Spinal cord (tissue), 10 donors: ENCODE measurements around the gene NPAS3. TPM values are rescaled to one million over a fixed set of nuclear protein-coding genes. Genes with fewer than 3 reads are reported as not detected.

ENCODE experiments used
- DNase-seq, 6 donors: peaks; one replicate each; pipeline versions ENCODE4 v3.0.0 to v3.0.0-alpha.2; 2013 to 2015; ENCODE audit warnings: low spot score in 6 of 6, low read depth in 4 of 6
- H3K27ac ChIP-seq: one replicate; pipeline ENCODE4 v1.5.1; 2013; ENCODE audit warnings: low read depth, low read length, control low read depth
- H3K27me3 ChIP-seq: one replicate; pipeline ENCODE4 v1.6.1; 2013; ENCODE audit warnings: low read length; ENCODE audit not compliant: control insufficient read depth, insufficient read depth
- H3K36me3 ChIP-seq: one replicate; pipeline ENCODE4 v1.6.1; 2013; ENCODE audit warnings: low read length; ENCODE audit not compliant: control insufficient read depth, insufficient read depth
- H3K4me1 ChIP-seq: one replicate; pipeline ENCODE4 v1.6.1; 2013; ENCODE audit warnings: low read length; ENCODE audit not compliant: control insufficient read depth, insufficient read depth
- H3K4me3 ChIP-seq: one replicate; pipeline ENCODE4 v1.5.1; 2013; ENCODE audit warnings: low read depth, low read length, control low read depth
- H3K9me3 ChIP-seq: one replicate; pipeline ENCODE4 v1.6.1; 2013; ENCODE audit warnings: low read length; ENCODE audit not compliant: control insufficient read depth, insufficient read depth
- WGBS: methylation state at CpG from one replicate; pipeline ENCODE4 v1.1.5; 2013; ENCODE audit warnings: missing lambda C conversion rate; ENCODE audit not compliant: insufficient coverage; 5-methylcytosine and 5-hydroxymethylcytosine counted together
- polyA plus RNA-seq, 2 donors: library from polyadenylated mRNA; unstranded; fragments of 120-200 nt; gene quantifications; one replicate each; pipeline ENCODE4 v1.2.1, GENCODE V29; 2013; ENCODE audit not compliant: insufficient read length in 2 of 2
- total RNA-seq, 2 donors: library from RNA; depleted of rRNA in 1 of 2; stranded (reverse); fragments of 120-200 nt in 1 of 2; fragments of >200 nt in 1 of 2; gene quantifications; one replicate each; pipeline versions ENCODE4 v1.2.3 to v1.2.4, GENCODE V29; 2013 to 2014
- donor health status: healthy.

Gene NPAS3
- total and polyA plus RNA-seq, 4 donors: 23.2 to 77.3 (median 50.8) TPM

DNA sequence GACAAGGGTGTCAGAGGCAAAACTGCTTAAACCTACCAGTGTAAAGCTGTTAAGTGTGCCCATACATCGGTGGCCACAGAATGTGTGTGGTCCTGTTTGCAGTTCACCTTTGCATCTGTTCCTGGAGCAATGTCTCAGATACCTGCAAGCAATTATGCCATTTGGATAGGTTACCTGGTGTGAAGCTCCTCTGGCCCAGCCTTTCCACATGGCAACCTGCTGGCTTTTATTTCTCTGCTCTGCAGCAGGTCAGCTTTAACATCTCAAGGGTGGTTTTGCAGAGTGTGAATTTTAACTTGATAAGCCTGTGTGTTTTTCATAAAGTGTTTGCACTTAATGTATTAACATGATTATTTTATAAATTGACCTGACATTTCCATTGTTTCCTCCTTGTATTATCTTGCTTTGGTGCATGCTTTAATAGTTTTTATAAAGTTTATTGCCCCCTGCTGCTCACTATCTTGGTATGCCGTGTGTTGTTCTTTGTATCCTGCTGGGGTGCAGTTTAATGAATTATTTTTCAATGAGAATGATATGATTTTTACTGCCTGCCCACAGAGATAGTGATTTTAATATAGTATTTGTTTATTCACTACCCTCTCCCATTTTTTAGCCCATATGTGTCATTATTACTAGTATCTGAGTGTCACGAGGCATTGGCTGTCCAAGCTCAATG lies 403.8 kb downstream of the NPAS3 start:
- no peaks in the 10 kb centered on the region for H3K36me3 ChIP-seq
- H3K27me3 ChIP-seq: no peaks in the 10 kb centered on the region
- DNase-seq: peak in 1 of 6 donors; percentile 66
- no peaks in the 10 kb centered on the region for H3K4me1 ChIP-seq
- peaks cover 5% of the 10 kb centered on the region for H3K9me3 ChIP-seq
- 57% methylated on average over 1 of the region's 3 CpGs for WGBS
- H3K4me3 ChIP-seq: no peak overlapping the region
- H3K27ac ChIP-seq: no peak overlapping the region

- Histone ChIP-seq H3K27ac (no peak overlapping the region), H3K36me3 (no peaks in the 10 kb centered on the region), H3K4me1 (no peaks in the 10 kb centered on the region), H3K9me3 (peaks cover under 1% of the 10 kb centered on the region), H3K4me3 (no peak overlapping the region), H3K27me3 (no peaks in the 10 kb centered on the region)
- no CpG with 5 or more reads among the region's 3 CpGs for WGBS
- DNase-seq: no peak
These were observed 404.3 kb downstream of the NPAS3 start for GRCh38 chr14:33343016-33343415.

DNA sequence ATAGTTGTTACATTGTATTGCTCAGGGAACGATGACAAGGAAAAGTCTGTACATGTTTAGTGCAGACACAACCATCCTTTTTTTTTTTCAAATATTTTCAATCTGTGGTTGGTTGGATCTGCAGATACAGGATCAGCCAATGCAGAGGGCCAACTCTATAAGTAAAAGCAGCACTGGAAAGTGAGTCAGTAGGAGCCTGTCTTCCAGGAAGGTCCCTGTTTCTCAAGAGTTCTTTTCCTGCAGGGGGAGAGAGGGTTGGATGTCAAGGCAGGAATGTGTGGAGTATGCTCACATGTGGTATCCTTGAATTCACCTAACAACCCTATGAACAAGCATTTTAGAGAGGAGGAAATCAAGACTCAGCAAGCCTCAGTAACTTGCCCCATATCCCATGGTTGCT lies 409.1 kb downstream of the NPAS3 start:
- H3K4me1 ChIP-seq: no peaks in the 10 kb centered on the region
- H3K36me3 ChIP-seq: no peaks in the 10 kb centered on the region
- no peaks in the 10 kb centered on the region for H3K9me3 ChIP-seq
- DNase-seq: no peak
- H3K27ac ChIP-seq: no peak overlapping the region
- no peak overlapping the region for H3K4me3 ChIP-seq
- H3K27me3 ChIP-seq: peaks cover 2% of the 10 kb centered on the region
- WGBS: no CpG with 5 or more reads among the region's 1 CpG

DNA sequence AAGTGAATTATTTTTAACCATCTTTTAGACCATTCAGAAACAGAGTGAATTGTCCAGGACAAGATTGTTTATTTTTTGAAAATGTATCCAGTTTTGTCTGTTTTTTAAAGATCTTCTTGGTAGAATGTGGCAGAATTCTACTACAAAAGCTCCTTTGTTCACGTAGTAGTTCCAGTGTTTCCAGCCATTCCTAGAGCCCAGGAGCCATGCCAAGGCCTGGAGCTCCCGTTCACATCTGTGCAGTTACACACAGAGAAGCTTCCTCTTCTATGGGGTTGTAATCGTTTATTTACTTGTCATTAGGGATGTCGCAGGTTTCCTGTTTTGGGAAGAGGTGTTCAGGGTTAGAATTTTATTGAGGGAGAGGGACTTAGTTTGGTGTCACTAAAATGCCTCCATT lies 409.8 kb downstream of the NPAS3 start:
- 64% methylated on average over 2 of the region's 4 CpGs for WGBS
- H3K9me3 ChIP-seq: no peaks in the 10 kb centered on the region
- no peaks in the 10 kb centered on the region for H3K36me3 ChIP-seq
- H3K27ac ChIP-seq: no peak overlapping the region
- no peaks in the 10 kb centered on the region for H3K4me1 ChIP-seq
- H3K4me3 ChIP-seq: no peak overlapping the region
- DNase-seq: no peak
- H3K27me3 ChIP-seq: peaks cover 2% of the 10 kb centered on the region

GRCh38 chr14:33349871-33350270 lies 411.2 kb downstream of the NPAS3 start:
- WGBS: 35% methylated on average over 5 of the region's 10 CpGs
- Histone ChIP-seq H3K27me3 (peaks cover 2% of the 10 kb centered on the region), H3K4me3 (no peak overlapping the region), H3K36me3 (no peaks in the 10 kb centered on the region), H3K9me3 (no peaks in the 10 kb centered on the region), H3K27ac (no peak overlapping the region), H3K4me1 (no peaks in the 10 kb centered on the region)
- DNase-seq: peak in 2 of 6 donors; percentile 56 to 77

- peak in 2 of 6 donors; percentile 14 to 73 for DNase-seq
- no peaks in the 10 kb centered on the region for H3K9me3 ChIP-seq
- peaks cover 2% of the 10 kb centered on the region for H3K27me3 ChIP-seq
- H3K36me3 ChIP-seq: no peaks in the 10 kb centered on the region
- no peak overlapping the region for H3K27ac ChIP-seq
- no peaks in the 10 kb centered on the region for H3K4me1 ChIP-seq
- H3K4me3 ChIP-seq: no peak overlapping the region
- WGBS: 70% methylated on average over 2 of the region's 10 CpGs
These were observed 411.8 kb downstream of the NPAS3 start for GRCh38 chr14:33350366-33350990.

DNA sequence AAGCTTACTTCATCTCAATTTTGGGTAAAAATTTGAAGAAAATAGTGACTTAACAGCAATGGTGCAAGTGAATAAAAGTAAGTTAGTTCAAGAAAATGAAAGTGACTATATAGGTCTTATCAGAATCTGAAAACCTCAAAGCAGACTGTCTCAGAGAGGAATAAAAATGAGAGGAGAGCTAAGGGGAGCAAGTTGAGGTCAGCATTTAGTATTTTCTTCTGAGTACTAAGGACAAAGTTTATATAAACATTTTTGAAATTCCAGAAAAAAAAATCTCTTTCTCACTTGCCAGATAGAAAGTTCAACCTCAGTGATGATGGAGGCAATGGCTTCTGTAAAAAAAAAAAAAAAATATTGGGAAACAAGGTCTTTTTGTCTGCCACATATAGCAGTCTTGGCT lies 414.1 kb downstream of the NPAS3 start:
- H3K4me1 ChIP-seq: peaks cover 5% of the 10 kb centered on the region
- no peak overlapping the region for H3K4me3 ChIP-seq
- no peaks in the 10 kb centered on the region for H3K36me3 ChIP-seq
- peaks cover 2% of the 10 kb centered on the region for H3K27me3 ChIP-seq
- no peak overlapping the region for H3K27ac ChIP-seq
- DNase-seq: no peak
- H3K9me3 ChIP-seq: no peaks in the 10 kb centered on the region

GRCh38 chr14:33356181-33356580 lies 417.5 kb downstream of the NPAS3 start:
- peaks cover 5% of the 10 kb centered on the region for H3K4me1 ChIP-seq
- no peaks in the 10 kb centered on the region for H3K36me3 ChIP-seq
- no peaks in the 10 kb centered on the region for H3K9me3 ChIP-seq
- DNase-seq: peak in 1 of 6 donors; percentile 28
- H3K27ac ChIP-seq: no peak overlapping the region
- no peaks in the 10 kb centered on the region for H3K27me3 ChIP-seq
- no CpG with 5 or more reads among the region's 2 CpGs for WGBS
- no peak overlapping the region for H3K4me3 ChIP-seq

DNA sequence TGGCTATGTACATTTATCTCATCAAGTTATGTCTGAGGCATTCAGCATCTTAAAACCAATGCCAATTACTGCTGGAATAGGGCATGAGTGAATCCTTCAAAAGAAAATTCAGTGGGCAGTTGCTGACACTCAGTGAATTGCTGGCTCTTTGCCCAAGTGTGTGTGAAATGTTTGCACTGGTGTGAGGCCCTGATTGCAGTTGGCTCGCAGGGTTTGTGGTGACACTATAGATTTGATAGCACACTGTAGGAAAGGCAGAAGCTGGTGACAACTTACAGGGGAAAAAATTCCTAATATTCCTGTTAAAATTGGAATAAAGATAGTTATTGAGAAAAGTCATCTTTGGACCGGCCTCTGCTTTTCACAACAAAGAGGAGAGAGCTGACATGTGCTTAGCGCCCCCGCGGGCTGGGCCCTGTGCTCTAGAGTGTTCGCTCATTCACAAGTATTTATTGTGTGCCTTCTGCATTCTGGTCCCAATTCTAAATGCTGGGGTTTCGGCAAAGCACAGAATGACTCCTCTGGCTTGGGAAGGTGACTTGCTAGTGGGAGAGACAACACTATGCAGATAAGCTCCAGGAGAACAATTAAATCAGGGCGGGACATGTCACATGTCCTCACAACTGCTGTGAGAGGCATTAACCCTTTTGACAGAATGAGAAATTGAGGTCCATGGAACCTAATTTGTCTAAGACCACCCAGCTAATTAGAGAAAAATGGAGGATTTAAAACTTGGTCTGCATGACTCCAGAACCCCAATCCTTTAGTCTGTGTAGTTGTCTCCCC lies 418.7 kb downstream of the NPAS3 start:
- H3K27ac ChIP-seq: no peak overlapping the region
- peak in 4 of 6 donors; percentile 19 to 77 (median 49) for DNase-seq
- 65% methylated on average over 8 of the region's 8 CpGs for WGBS
- no peaks in the 10 kb centered on the region for H3K36me3 ChIP-seq
- H3K4me1 ChIP-seq: peaks cover 5% of the 10 kb centered on the region
- no peaks in the 10 kb centered on the region for H3K27me3 ChIP-seq
- H3K4me3 ChIP-seq: no peak overlapping the region
- no peaks in the 10 kb centered on the region for H3K9me3 ChIP-seq
